Stimulated activated naive CD8-positive, alpha-beta T cell treated with anti-CD3 and anti-CD28 coated beads, Interleukin-15, Interleukin-2, amounts not matched to agents 100 ng/mL and 50 ng/mL, for 24 hours (primary cell): ENCODE results near the gene AMPD1.

ENCODE experiments used
- H3K27ac Mint-ChIP-seq: one replicate; pipeline ENCODE4 v1.8.0; 2021; ENCODE audit warnings: mild to moderate bottlenecking, mixed read lengths
- H3K27me3 Mint-ChIP-seq: one replicate; pipeline ENCODE4 v1.8.0; 2021; ENCODE audit warnings: mixed read lengths
- H3K36me3 Mint-ChIP-seq: one replicate; pipeline ENCODE4 v1.8.0; 2021; ENCODE audit warnings: low read depth, mixed read lengths
- H3K4me1 Mint-ChIP-seq: one replicate; pipeline ENCODE4 v1.8.0; 2021; ENCODE audit warnings: low read depth, mixed read lengths
- H3K4me3 Mint-ChIP-seq: one replicate; pipeline ENCODE4 v1.8.0; 2021; ENCODE audit warnings: mild to moderate bottlenecking, mixed read lengths
- H3K9me3 Mint-ChIP-seq: one replicate; pipeline ENCODE4 v1.8.0; 2021; ENCODE audit warnings: mixed read lengths

The AMPD1 gene

DNA sequence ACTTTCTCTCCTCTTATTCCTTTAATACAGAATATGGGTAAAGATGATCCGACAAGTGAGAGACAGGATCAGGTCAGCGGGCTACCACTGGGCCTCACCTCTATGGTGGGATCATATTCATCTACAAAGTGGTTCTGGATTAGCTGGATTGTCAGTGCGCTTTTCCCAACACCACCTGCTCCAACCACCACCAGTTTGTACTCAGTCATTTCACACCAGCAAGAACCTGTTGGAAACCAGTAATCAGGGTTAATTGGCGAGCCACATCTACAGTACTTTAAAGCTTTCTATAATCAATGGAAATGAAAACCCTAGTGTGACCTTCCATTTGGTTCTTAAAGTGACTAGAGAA is 20.6 kb upstream of the AMPD1 start:
- H3K4me3 Mint-ChIP-seq = peak overlapping the region; percentile 95
- H3K4me1 Mint-ChIP-seq = peaks cover 45% of the 10 kb centered on the region
- H3K9me3 Mint-ChIP-seq = no peaks in the 10 kb centered on the region
- peaks cover 85% of the 10 kb centered on the region for H3K36me3 Mint-ChIP-seq
- peak overlapping the region; percentile 98 for H3K27ac Mint-ChIP-seq
- no peaks in the 10 kb centered on the region for H3K27me3 Mint-ChIP-seq

DNA sequence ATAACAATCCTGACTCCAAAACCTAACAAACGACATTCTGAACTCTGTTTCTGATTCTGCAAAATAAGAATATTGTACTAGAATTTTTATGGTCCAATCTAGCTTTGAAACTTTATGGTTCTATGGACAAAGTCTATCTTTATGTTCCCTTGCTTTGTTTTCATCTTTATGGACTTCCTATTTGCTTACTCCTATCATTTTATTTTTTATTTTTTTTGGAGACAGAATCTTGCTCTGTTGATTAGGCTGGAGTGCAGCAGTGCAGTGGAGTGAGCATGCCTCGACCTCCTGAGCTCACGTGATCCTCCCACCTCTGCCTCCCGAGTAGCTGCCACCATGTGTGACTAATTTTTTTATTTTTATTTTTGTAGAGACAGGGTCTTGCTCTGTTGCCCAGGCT is 17.6 kb upstream of the AMPD1 start:
- no peaks in the 10 kb centered on the region for H3K9me3 Mint-ChIP-seq
- no peak overlapping the region for H3K4me3 Mint-ChIP-seq
- H3K27me3 Mint-ChIP-seq = no peaks in the 10 kb centered on the region
- peaks cover 30% of the 10 kb centered on the region for H3K4me1 Mint-ChIP-seq
- peaks cover 78% of the 10 kb centered on the region for H3K36me3 Mint-ChIP-seq
- H3K27ac Mint-ChIP-seq = no peak overlapping the region

DNA sequence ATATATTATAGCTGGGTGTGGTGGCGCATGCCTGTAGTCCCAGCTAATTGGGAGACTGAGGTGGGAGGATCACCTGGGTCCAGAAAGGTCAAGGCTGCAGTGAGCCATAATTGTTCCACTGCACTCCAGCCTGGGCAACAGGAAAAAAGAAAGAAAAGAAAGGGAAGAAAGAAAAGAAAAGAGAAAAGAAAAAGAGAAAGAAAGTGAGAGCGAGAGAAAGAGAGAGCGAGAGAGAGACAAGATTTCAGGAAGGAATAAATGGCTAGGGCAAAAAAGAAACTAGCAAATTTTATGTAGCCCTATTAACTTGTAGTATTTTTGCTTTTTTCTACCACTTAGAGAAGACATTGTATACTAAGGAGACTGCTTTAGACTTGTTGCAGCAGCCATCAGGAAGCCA is 15.0 kb upstream of the AMPD1 start:
- no peak overlapping the region for H3K27ac Mint-ChIP-seq
- H3K27me3 Mint-ChIP-seq = no peaks in the 10 kb centered on the region
- no peaks in the 10 kb centered on the region for H3K9me3 Mint-ChIP-seq
- peaks cover 11% of the 10 kb centered on the region for H3K4me1 Mint-ChIP-seq
- no peak overlapping the region for H3K4me3 Mint-ChIP-seq
- peaks cover 76% of the 10 kb centered on the region for H3K36me3 Mint-ChIP-seq

DNA sequence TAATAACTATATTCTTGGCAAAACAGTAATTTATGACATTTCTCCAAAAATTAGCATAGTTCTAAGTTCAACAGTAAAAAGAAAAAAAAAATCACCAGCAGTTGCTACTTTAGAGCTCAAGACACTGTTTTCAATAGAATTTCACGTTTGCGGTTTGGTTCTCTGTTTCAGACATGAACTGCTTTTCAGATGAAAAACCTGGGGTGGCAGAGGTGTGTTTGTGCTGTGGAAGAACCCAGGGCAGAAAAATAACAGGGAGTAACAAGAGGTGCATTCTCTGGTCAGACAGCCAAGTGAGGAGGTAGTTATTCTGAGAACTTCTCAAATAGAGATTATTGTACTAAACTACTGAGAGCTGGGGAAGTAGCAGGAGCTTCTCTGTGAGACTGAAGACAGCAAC is 12.3 kb upstream of the AMPD1 start:
- H3K27ac Mint-ChIP-seq = no peak overlapping the region
- no peaks in the 10 kb centered on the region for H3K27me3 Mint-ChIP-seq
- H3K4me1 Mint-ChIP-seq = no peaks in the 10 kb centered on the region
- no peaks in the 10 kb centered on the region for H3K9me3 Mint-ChIP-seq
- no peak overlapping the region for H3K4me3 Mint-ChIP-seq
- peaks cover 67% of the 10 kb centered on the region for H3K36me3 Mint-ChIP-seq

DNA sequence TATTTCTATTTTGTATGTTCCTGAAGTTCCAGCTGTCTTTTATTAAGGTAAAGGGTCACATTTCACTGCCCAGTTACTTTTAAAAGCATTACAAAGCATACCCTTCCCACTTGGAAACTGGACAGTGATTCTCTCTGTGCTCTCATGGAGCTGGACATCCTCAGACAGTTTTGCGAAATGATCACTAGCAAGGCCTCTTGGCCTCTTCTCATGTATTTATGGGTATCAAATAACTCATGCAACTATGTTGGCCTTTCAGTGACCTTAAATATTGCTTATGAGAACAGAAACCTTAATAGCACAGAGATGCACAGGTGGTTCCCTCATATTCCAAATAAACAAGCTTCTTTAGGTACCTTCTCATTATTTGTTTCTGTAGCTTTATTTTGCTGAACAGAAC is 7.9 kb upstream of the AMPD1 start:
- Mint-ChIP-seq H3K36me3 (peaks cover 35% of the 10 kb centered on the region), H3K4me1 (no peaks in the 10 kb centered on the region), H3K27me3 (no peaks in the 10 kb centered on the region), H3K27ac (no peak overlapping the region), H3K4me3 (no peak overlapping the region), H3K9me3 (no peaks in the 10 kb centered on the region)

DNA sequence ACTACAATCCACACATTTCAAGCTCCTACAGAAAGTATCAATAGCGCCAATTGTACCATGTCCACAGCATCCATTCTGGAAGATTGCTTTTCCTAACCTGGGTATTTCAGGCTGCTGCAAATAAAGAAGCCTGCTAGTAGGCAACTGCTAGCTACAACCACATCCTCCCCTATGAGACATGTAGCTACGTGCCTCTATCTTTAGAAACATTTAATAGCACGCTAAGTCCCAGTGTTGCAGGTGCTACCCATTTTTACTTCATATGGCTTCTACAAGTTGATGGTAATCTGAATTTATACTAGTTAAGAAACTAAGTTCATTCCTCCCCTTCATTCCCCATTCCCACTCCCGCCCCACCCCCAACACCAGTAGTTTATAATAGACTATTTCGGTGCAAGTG is 7.4 kb upstream of the AMPD1 start:
- no peak overlapping the region for H3K4me3 Mint-ChIP-seq
- no peak overlapping the region for H3K27ac Mint-ChIP-seq
- no peaks in the 10 kb centered on the region for H3K9me3 Mint-ChIP-seq
- no peaks in the 10 kb centered on the region for H3K27me3 Mint-ChIP-seq
- no peaks in the 10 kb centered on the region for H3K4me1 Mint-ChIP-seq
- H3K36me3 Mint-ChIP-seq = peaks cover 31% of the 10 kb centered on the region

DNA sequence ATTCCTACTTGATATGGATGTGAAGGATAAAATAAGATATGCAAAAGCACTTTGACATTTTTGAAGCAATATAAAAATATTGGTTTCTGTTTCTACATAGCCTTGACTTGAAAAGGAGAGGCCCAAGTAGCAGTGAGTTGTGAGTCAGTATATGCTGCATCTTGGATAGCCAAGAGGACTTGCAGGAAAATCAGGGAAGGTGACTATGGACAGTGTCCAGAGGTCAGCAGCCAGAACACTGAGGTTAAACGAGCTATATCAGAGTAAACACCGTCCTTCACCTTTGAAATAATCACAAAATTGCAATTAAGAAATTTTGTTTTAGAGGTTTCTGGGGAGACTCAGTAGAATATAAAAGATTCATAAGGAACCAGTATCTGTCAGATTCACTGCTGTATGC is 6.6 kb upstream of the AMPD1 start:
- peaks cover 23% of the 10 kb centered on the region for H3K36me3 Mint-ChIP-seq
- no peak overlapping the region for H3K27ac Mint-ChIP-seq
- no peak overlapping the region for H3K4me3 Mint-ChIP-seq
- peaks cover 3% of the 10 kb centered on the region for H3K27me3 Mint-ChIP-seq
- no peaks in the 10 kb centered on the region for H3K9me3 Mint-ChIP-seq
- H3K4me1 Mint-ChIP-seq = no peaks in the 10 kb centered on the region

DNA sequence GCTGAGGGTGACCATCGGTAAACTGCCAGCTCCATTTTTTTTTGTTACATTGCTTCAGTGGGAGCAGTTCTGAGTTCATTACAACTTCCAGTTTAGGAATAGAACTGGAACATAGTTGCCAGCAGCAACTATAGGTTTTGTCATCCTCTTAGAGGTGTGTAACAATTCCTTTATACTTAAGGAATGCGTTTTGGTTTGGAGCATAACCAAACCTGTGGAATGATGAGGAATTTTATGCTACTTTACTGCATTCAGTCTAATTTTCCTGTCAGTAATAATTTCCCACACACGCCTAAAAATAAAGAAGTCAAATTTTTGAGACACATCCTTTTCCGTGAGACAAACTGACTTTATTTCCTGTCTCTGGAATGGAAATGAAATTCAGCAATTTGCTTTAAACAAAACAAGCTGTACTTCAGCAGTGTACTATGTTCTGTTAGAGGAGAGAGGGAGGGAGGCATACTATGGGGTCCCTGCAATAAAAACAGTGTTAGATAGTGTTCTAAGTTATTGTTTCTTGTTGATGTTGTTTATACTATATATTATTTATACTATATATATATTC is 4.8 kb upstream of the AMPD1 start:
- Mint-ChIP-seq H3K36me3 (peaks cover 6% of the 10 kb centered on the region), H3K9me3 (no peaks in the 10 kb centered on the region), H3K27ac (no peak overlapping the region), H3K4me1 (no peaks in the 10 kb centered on the region), H3K4me3 (no peak overlapping the region), H3K27me3 (peaks cover 7% of the 10 kb centered on the region)

DNA sequence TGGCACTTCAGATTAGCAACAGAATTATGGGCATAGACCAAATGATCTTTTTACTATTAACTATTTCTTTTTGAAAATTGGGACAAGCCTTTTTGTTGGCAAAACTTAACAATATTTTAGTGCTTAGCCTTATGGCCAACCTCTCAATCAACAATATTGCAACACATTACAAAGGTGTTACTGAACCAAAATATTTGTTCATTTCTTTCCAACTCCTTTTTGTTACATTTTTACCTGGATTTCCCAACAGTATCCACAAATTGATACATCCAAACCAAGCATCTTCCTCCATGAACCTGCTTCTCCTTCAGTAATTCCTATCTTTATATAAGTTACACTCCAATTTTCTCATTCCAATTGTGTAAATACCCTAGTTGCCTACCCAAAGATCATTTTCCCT is 1.5 kb upstream of the AMPD1 start:
- Mint-ChIP-seq H3K27ac (no peak overlapping the region), H3K4me3 (no peak overlapping the region), H3K27me3 (peaks cover 8% of the 10 kb centered on the region), H3K36me3 (no peaks in the 10 kb centered on the region), H3K4me1 (no peaks in the 10 kb centered on the region), H3K9me3 (no peaks in the 10 kb centered on the region)

DNA sequence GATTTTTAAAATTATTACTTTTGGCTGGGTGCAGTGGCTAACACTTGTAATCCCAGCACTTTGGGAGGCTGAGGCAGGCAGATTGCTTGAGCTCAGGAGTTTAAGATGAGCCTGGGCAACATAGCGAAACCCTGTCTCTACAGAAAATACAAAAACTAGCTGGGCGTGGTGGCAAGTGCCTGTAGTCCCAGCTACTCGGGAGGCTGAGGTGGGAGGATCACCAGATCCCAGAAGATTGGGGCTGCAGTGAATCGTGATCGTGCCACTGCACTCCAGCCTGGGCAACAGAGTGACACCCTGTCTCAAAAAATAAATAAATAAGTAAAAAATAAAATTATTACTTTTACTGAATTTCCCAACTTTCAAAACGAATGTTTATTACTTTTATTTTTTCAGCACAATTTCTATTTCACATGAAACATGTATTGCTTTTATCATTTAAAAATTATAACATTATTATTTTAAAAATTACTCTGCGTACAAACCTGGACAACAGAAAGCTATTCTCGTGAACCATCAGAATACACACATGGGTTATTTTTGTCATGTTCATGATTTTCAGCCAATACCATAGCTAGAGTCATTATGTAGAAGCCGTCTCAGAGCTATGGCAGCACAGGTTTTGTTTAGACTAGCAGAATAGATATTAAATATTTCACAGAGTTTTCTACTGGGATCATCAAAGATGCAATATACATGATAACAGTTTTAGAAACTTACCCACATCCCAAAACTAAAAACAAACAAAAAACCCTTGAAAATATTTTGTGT is 621 bp downstream of the AMPD1 start:
- Mint-ChIP-seq H3K27me3 (peaks cover 17% of the 10 kb centered on the region), H3K27ac (no peak overlapping the region), H3K4me1 (no peaks in the 10 kb centered on the region), H3K9me3 (no peaks in the 10 kb centered on the region), H3K36me3 (no peaks in the 10 kb centered on the region), H3K4me3 (no peak overlapping the region)

DNA sequence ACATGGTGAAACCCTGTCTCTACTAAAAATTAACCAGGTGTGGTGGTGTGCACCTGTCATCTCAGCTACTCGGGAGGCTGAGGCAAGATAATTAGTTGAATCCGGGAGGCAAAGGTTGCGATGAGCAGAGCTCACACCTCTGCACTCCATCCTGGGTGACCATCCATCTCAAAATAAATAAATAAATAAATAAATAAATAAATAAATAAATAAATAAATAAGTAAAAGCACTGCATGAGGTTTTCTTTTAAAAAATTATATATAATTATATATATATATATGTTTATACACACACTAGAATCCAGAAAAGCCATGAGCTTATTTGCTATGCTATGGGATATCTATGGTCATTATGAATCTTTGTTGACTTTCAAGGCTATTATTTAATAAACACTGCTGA is 2.4 kb downstream of the AMPD1 start:
- no peaks in the 10 kb centered on the region for H3K36me3 Mint-ChIP-seq
- H3K9me3 Mint-ChIP-seq = no peaks in the 10 kb centered on the region
- no peaks in the 10 kb centered on the region for H3K4me1 Mint-ChIP-seq
- H3K27me3 Mint-ChIP-seq = peaks cover 28% of the 10 kb centered on the region
- H3K4me3 Mint-ChIP-seq = no peak overlapping the region
- no peak overlapping the region for H3K27ac Mint-ChIP-seq

DNA sequence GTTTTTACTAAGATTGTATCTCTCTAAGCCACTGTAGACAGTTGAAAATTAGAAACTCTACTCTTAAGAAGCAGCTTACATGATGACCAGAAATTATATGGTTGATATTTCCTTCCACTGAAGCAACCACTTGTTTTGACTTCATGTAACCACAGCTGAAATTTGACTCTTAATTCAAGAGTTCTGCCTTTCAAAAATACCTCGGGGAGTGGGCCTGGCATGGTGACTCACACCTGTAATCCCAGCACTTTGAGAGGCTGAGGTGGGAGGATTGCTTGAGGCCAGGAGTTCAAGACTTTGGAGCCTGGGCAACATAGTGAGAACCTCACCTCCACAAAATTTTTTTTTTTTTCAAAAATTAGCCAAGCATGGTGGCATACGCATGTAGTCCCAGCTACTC is 4.3 kb downstream of the AMPD1 start:
- H3K4me1 Mint-ChIP-seq = no peaks in the 10 kb centered on the region
- H3K4me3 Mint-ChIP-seq = no peak overlapping the region
- H3K27me3 Mint-ChIP-seq = peaks cover 36% of the 10 kb centered on the region
- H3K9me3 Mint-ChIP-seq = no peaks in the 10 kb centered on the region
- no peak overlapping the region for H3K27ac Mint-ChIP-seq
- no peaks in the 10 kb centered on the region for H3K36me3 Mint-ChIP-seq

DNA sequence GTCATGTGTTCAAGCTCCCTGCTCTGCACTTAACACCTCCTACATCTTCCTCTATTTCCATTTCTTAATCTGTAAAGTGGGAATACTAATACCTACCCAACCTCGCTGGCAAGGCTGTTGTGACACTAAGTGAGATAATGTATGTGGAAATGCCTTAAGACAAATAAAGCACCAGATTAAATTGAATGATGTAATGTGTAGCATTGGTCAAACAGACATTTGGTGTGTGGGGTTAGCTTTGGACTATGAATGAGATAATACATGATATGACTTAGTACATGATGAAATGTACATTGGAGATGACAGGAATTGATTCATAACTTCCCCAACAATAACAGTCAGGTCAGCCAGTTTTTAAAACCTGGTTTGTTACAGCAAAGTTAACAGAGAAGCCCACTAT is 5.2 kb downstream of the AMPD1 start:
- H3K27me3 Mint-ChIP-seq = peaks cover 42% of the 10 kb centered on the region
- no peaks in the 10 kb centered on the region for H3K36me3 Mint-ChIP-seq
- no peaks in the 10 kb centered on the region for H3K9me3 Mint-ChIP-seq
- no peaks in the 10 kb centered on the region for H3K4me1 Mint-ChIP-seq
- H3K27ac Mint-ChIP-seq = no peak overlapping the region
- H3K4me3 Mint-ChIP-seq = no peak overlapping the region

DNA sequence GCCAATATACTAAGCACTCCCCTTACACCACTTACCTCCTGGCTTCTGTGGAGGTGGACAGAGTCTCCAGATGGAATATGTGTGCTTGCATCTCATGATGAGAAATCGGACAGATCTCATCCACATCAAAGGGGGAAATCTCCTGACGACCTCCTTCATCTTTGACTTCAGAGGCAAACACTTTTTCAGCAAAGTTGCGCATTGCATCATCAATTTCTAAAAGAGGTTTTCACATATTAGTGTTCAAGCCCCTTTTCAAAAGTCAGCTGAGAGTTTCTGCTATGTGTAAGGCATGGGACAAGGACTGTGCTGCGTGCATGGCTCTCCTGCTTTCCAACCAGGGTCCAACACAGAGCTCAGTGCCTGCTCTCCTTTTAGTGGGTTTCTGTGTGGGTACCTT is 6.8 kb downstream of the AMPD1 start:
- peaks cover 45% of the 10 kb centered on the region for H3K27me3 Mint-ChIP-seq
- no peaks in the 10 kb centered on the region for H3K9me3 Mint-ChIP-seq
- H3K4me1 Mint-ChIP-seq = no peaks in the 10 kb centered on the region
- no peaks in the 10 kb centered on the region for H3K36me3 Mint-ChIP-seq
- no peak overlapping the region for H3K4me3 Mint-ChIP-seq
- no peak overlapping the region for H3K27ac Mint-ChIP-seq

DNA sequence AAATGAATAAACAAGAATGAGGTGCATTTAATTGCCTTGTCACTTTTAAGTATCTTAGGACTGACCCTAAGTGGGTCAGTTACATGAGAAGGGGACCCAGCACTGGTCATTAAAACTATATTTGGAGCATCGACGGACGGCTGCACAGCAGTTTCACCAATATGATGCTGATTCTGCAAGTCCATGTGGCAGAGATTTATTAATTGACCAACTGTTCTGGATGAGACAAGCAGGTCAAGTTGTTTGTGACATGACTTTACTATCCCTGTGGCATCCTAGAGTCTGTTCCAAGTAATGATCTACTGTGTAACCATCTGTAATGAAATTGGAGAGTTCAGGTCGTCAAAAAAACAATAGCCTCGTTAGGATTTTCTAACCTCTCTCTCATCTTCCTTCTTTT is 9.5 kb downstream of the AMPD1 start:
- H3K9me3 Mint-ChIP-seq = no peaks in the 10 kb centered on the region
- H3K36me3 Mint-ChIP-seq = no peaks in the 10 kb centered on the region
- H3K4me3 Mint-ChIP-seq = no peak overlapping the region
- peaks cover 46% of the 10 kb centered on the region for H3K27me3 Mint-ChIP-seq
- H3K4me1 Mint-ChIP-seq = no peaks in the 10 kb centered on the region
- no peak overlapping the region for H3K27ac Mint-ChIP-seq

DNA sequence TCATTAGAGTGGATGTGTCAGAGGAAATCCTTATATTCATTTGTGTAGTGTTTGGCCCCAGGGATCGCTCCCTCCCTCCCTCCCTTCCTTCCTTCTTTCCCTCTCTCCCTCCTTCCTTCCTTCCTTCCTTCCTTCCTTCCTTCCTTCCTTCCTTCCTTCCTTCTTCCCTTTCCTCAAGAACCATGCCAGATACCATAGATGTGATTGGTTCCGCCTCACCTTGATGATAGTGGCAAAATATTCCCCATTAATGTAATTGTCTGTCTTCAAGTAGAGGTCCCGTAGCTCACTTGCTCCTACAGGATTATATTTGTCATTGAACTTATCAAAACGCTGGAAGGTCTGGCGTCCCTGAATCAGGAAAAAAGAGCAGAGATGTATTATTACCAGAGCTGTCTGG is 17.7 kb downstream of the AMPD1 start:
- Mint-ChIP-seq H3K4me3 (no peak overlapping the region), H3K9me3 (no peaks in the 10 kb centered on the region), H3K27ac (no peak overlapping the region), H3K4me1 (no peaks in the 10 kb centered on the region), H3K27me3 (peaks cover 36% of the 10 kb centered on the region), H3K36me3 (no peaks in the 10 kb centered on the region)
